ENCODE measurements around the gene IL17RA.

Gene IL17RA

DNA sequence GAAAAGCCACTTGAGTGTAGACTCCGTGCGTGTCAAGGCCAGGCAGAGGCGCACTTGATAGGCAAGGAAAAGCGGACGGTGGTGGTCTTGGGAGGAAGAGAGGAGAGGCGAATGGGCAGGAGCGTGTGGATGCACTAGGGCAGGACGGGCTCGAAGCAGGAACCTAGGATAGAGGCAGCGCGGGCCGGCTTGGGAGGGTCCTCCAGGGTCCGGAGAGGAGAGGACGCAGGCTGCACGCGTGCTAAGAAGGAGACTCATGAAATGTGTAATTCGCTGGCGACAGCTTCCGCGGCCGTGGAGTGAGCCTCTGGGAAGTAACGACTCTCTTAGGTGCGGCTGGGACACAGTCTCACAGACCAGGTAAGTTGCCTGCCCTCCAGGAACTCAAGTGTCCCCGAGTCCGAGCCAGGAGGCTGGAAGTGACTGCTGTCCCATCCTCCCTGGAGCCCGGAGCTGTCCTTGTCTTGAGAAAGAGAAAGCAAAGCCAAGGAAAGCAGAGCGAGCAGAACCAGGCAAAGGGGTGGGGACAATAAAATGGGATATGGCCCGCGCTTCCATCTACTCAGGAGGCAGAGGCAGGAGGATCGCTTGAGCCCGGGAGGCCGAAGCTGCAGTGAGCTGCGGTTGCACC is 874 bp upstream of the IL17RA start:
- DNase-seq, result no peak

DNA sequence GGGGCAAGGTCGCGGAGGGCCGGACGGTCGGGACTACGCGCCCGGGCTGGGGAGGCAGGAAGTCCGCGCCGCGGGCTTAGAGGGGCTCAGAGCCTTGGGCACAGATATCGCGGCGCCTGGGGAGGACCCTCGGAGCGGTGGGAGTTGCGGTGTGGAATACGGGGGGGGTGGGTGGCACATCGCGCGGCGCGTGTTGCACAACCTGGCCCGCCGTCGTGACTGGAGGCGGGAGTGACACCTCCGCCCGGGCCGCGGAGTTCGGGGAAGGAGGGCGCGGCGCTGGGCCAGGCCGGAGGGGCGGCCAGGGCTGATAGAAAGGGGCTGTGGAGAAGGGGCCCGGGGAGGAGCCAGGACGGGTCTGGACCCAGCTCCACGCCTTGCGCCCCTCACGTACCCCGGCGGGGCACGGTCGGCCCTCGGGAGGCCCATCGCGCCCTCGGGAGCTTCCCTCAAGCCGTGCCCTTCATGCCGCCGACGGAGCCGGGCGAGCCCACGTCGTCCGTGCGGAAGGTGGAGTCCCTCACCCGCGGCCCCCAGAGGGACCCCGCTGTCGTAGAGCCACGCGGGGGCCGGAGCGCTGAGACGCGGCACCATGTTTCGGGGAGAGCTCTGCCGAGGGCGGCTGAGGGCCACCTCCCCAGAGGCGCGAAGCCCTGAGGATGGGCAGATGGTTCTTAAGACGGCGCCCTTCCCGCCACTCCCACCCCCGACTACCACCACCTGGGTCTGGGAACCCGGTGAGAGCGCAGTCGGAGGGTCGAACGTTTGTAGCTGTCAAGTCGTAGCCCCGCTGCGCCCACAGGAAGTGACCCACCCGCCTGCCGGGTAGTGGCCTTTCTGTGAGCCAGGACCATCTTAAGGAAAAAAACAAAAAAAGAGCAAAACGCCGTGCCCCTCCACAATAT is 729 bp downstream of the IL17RA start:
- no peak for DNase-seq

DNA sequence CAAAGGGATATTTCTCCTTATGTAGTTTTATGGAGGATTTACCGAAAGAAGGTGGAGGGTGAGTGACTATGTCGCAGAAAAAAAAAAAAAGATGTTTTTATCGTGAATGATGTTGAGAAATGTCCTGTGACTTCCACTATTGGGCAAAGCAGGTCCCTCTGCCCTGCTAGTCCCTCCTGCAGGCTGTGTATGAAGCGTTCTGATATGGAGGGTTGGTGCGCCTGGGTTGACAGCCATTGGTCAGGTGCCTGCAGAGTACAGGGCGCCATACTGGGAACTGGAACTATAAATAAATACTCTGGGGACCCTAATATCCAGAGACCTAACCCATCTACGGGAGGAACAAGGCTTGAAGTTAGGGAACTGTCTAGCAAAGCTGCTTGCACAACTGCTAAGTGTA is 1.5 kb downstream of the IL17RA start:
- DNase-seq, result no peak

DNA sequence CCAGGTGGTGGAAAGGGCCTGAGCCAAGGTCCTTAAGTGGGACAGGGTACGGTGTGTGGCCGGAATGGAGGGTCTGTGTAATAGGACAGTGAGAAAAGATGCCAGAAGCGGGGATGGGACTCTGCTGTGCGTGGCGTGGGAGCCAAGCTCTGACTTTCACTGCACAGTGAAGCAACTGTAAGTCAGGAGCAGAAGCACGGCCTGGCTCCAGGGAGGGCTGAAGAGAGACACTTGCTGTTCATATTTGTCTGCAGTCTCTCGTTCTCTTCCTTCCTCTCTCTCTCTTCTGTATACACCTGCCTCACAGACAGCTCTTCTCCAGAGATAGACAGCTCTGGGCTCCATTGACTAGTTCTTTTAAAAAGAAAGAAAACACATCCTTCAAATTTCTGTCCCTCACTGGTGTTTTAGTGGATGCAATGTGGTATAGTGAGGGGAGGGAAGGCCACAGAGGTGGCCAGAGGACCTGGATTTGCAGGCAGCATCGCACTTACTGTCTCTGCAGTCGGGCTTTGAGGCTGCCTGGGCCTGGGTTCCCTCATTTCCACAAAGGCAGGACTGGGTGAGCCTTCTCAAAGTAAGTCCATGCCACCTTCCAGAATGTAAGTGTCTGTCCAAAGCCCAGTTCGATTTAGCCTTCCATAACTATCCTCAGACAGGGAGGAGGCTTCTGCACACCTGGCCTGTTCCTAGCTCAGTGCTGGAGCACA is 2.1 kb downstream of the IL17RA start:
- no peak for DNase-seq

DNA sequence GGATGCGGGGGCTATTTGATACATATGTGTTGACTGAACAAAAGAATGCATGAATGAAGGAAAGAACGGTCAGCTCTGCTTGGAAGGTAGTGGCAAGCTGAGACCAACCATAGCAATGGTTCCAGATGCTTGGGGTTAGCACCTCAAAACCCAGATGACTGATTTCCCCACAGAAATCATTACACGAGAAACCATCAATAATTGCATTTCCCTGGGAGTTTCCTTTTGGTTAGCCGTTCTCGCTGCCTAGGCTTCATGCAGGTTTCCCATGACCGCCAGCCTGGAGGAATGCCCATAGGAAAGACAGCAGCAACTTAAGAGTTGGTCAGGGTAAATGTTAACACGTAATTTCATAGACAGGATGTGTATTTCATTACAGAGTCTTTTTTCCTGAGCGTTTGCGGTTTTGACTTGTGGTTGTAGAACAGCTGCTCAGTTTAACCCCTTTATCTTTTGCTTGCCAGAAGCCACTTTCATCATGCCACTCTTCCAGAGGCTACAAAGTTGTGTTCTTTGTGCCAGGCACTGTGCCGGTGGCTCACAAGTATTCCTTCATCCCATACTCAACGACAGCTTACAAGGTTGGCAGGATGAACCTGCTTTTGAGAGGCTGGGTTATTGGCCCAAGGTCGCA is 2.8 kb downstream of the IL17RA start:
- DNase-seq, result peak; percentile 49

DNA sequence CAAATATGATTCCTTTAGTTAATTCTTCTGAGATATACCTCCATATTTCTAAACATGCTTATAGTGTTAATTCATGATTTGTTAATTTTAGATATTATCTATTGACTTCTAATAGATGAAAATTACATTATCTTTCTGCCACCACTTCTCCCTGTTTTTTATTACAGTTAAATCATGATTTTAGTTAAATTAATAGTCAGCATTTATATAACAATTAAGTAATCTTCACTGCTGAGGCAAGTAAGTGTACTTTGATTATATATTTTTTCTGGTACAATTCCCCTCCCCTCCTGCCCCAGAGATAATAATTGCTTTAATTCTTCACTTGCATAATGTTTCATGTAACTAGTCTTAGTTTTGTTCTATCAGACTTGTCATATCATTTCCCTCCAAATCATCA is 5.8 kb downstream of the IL17RA start:
- no peak for DNase-seq

DNA sequence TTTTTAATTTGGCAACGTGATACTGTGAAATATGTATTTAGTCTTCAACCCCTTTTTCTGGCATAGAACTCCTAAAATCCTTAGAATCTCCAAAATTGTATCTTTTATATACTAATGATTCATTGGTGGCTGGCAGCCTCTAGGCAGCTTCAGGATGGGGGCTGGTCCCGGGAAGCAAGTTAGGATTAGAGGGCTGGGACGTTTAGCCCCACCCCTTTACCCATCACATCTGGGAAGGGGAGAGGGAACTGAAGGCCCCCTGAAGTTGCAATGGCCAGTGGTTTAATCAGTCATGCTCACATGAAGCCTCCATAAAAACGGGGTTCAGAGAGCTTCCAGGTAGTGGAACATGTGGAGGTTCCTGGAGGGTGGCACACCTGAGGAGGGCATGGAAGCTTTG is 7.1 kb downstream of the IL17RA start:
- DNase-seq, result no peak

DNA sequence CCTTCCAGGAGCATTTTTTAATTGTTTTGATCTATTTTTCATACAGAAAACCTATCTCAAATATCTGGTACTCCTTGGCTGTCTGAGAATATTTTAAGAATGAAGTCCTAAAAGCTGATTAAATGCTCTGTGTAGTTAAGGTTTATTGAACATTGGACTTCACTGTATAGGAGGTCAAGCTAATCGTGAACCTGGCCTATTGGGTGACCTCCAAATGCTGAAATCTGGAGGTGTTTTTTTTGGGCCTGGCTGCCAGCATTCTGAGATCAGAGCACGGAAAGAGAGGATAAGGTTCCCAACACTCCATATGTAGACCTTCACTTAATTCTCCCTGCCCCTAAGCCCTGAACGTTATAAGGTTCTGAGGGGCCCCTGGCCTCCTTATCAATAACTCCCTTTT is 8.3 kb downstream of the IL17RA start:
- DNase-seq, result no peak

DNA sequence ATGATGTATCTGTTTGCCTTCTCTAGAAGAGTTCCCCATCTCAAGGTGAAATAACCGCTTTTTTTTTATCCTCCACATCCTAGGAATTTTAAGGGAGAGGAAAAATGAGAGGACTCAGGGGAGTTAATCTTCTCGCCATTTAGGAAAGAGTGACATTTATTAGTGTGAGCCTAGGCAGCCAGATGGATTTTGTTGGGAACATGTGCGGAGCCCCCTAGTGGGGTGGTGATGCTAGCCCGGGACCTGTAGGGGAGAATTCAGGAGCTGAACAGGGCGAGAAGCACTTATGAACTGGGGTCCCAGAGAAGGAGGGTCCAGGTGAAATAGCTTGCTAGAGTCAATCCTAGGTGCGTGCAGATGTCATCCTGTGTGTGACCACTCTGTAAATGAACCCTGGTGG is 10.7 kb downstream of the IL17RA start:
- no peak for DNase-seq

DNA sequence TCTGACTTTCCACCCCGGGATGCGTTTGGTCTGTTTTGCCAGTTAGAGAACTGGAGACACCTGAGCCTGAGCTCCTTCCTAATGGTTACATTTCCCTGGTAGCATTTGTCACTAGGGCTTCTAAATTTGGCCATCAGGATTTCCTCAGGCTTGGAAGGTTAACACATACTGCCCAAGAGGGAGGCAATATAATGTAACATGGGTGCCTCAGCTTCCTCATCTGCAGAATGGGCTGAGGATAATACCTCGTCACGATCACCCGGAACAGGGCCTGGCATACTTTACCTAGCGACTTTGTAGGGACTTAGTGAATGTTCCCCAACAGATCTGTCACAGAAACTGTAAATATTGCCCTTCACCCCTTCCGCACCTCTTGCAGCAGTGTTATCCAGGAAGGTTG is 11.3 kb downstream of the IL17RA start:
- no peak for DNase-seq

DNA sequence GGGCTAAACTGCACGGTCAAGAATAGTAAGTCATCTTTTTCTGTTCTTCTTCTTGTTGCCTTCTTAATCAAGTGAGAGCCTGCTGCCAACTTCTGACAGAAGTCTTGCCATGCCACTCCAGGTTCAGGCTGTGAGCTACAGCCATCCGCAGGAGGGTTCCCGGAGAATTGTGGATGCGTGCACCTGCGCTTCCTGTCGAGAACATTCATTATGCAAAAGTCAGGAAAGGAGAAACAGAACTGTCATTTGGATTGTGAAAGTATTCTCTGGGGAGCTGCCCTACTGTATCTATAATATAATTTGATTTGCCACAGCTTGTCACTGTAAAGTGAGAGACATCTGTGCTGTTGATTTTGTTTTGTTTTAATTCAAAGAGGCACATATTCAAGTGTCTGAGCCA is 12.3 kb downstream of the IL17RA start:
- no peak for DNase-seq

DNA sequence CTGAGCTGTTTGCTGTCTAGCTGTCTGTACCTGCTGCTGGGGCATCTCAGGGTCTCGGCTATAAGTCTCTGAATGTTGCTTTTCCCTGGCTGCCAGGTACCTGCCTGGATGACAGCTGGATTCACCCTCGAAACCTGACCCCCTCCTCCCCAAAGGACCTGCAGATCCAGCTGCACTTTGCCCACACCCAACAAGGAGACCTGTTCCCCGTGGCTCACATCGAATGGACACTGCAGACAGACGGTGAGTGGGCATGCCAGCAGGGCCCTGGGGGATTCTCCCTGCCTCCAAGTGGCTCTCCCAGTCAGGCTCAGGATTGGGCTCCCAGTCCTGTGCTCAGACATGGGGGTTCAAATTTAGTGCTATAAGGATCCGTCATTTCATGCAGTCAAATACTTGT is 12.9 kb downstream of the IL17RA start:
- no peak for DNase-seq

DNA sequence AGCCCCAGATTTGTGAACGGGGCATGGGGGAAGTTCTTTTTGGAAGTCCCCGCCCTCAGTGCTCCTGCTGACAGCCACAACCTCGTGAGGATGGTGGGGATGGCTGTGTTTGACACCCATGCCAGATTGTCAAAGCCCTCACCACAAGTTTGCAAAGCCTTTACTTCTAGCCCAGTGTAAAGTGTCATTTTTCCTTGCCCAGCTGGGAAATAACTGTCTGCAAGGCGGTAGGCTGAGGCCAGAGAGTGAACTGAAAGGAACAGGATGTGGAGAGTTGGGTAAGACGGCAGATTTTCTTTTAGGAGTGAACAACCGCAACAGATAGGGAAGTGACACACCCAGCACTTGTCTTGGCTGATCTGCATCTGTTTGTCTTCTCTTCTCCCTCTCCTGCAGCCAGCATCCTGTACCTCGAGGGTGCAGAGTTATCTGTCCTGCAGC is 13.6 kb downstream of the IL17RA start:
- DNase-seq, result peak; percentile 69

DNA sequence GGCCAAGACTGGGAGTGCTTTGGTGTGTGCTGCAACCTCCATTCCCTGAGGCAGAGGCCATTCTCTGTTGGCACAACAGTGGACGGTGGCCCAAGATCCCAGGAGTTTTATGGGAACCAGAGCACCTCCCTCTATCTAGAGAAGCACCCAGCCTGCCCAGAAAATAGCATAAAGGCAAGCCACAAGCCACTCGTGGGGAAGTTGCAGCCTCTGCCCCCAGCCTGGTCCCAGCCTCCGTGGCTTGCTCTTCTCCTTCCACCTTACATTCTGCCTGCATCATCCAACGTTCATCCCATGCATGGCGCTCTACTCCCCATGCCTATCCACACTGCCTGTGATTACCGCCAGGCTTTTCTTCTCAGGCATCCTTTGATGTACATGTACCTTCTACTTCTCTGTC is 15.8 kb downstream of the IL17RA start:
- no peak for DNase-seq

DNA sequence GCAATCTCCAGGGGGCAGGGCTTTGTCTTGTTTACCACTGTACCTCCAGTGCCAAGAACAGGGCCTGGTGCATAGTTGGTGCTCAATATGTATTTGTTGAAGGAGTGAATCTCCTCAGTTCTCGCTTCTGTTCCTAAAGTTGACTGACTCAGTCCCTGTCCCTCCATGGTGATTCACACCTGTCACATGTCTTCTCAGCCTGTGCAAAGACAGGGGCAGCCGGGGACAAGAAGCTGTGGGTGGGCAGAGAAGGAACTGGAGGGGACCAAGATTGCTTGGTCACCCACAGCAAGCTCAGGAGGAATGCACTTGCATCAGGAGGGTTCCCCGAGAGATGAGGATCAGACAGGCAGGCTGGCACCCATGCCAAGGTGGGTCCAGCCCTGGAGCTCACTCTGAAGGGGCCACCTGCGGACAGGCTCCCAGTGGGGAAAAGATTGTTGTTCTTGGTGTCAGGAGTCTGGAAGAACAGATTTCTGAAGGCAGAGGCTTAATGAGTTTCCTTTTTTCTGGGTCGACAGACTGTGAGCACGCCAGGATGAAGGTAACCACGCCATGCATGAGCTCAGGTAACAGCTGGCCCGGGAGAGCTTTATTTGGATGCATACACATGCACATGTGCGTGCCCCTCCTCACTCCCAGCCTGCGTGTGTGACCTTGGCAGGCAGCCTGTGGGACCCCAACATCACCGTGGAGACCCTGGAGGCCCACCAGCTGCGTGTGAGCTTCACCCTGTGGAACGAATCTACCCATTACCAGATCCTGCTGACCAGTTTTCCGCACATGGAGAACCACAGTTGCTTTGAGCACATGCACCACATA is 16.9 kb downstream of the IL17RA start:
- DNase-seq, result no peak

DNA sequence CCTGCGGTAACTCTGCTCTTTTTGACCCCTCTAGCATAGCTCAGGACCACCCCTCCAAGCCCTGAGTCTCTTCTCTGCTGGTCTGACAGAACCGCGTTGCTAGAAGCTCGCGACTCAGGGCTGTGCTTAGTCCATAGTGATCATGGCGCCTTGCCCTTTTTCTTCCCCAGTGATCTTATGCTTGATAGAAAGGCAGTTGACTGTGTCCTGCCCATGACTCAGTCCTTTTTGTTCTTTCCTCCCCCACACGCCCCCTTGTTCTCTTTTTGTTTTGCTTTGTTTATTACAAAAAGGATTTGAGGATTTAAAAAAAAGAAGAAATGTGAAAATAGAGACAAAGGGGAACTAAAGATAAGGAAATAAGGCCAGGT is 17.5 kb downstream of the IL17RA start:
- DNase-seq, result no peak

DNA sequence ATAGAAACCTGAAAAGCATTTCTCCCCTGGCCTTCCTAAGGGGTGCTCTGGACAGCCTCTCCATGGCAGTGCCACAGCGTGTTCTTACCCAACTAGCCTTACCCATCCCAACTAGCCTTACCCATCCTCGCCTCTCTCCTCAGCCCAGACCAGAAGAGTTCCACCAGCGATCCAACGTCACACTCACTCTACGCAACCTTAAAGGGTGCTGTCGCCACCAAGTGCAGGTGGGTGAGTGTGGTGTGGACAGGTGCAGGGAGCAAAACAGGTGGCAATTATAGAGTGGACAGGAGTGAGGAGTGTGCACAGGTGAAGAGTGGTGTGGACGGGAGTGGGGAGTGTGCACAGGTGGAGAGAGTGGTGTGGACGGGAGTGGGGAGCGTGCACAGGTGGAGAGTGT is 18.6 kb downstream of the IL17RA start:
- DNase-seq, result no peak

DNA sequence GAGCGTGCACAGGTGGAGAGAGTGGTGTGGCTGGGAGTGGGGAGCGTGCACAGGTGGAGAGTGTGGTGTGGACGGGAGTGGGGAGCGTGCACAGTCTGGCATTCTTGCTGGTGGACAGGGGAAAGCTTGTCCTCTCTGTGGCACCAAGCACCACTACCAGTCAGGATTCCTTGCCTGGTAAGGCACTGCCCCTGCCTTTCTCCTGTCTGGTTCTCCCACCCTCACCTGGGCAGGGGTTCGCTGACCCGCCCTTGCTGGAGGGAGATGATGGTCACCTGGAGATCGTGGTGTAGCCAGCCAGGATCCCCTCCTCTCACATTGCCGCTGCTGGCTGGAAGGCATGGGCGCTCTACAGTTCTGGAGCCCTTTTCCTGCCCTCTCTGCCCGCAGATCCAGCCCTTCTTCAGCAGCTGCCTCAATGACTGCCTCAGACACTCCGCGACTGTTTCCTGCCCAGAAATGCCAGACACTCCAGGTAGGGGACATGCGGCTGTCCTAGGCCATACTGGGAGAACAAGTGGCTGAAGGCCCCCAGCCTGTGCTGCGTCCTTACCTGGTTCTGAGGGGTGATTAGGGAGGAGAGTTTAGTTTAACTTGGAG is 19.6 kb downstream of the IL17RA start:
- DNase-seq, result no peak

DNA sequence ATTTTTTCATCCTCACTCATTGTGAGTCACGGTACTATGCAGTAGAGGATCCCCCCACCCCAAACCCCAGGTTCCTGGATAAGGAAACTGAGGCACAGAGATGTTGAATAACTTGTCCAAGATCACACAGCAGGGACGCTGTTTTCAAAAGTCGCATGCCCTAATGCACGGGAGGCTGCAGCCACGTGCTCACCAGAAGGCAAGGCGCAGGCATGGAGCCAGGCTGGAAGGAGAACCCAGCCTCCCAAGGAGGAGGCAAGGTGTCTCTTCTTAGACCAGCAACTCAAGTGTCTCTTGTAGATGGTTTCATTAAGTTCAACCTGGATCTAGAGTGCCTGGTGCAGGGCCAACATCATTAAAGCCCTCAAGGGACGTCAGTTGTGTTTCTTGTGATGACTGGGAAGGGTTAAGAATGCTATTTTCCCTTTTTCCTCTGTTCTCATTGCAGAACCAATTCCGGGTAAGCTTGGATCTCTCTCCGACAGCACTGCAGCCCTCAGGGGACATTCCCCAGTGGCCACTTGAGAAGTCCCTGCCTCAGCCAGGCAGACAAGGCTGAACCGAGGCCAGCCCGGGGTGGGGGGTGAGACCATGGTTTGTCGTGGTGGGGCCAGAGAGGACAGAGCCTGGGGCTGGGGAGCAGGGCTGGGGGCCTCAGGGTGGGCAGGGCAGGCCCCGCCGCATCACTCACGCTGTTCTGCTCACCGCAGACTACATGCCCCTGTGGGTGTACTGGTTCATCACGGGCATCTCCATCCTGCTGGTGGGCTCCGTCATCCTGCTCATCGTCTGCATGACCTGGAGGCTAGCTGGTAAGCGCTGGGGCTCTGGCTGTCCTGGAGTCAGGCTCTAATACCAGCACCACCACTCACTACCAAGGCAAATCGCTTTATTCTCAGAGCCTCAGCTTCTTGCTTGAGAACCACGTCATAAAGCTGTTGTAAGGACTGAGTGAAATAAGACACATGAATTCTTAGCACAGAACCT is 20.6 kb downstream of the IL17RA start:
- no peak for DNase-seq

DNA sequence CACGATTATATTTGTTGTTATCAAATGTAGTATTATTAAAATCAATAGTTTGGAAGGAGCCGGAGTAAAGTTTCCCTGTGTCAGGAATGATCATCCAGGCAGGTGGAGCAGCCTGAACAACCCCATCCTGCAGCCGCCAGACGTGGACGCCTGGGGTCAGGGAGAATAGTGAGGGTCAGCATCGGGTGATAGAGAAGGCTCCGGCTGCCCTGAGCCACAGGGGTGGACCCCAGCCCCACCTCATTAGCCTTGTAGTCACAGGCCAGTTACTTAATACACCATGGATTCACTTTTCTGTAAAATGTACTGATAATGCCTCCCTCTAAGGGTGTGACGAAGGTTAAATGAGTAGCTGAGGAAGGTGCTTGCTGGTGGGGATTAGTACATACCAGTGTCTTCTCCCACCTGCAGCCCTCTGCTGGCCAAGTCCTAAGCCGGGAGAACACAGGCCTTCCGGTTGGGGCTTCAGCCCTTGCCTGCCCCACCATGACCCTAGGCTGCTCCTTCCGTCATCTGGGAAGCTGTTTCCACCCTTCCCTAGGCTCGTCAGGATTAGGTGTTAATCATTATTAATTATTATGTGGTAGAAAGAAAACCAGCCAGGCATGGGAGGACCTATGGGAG is 21.5 kb downstream of the IL17RA start:
- no peak for DNase-seq
